IPS-20b (cell line): Measurements from ENCODE around the gene PSD4.

ENCODE experiments used
- H3K27ac ChIP-seq: one replicate; pipeline ENCODE4 v1.5.1; 2013; ENCODE audit warnings: low read length
- H3K27me3 ChIP-seq: 2 replicates; pipeline ENCODE4 v1.6.1; 2013; ENCODE audit warnings: mild to moderate bottlenecking, low read length, inconsistent platforms; ENCODE audit not compliant: insufficient read depth
- H3K36me3 ChIP-seq: 2 replicates; pipeline ENCODE4 v1.6.1; 2013; ENCODE audit warnings: low read depth, mild to moderate bottlenecking, inconsistent platforms, low read length, moderate library complexity; ENCODE audit not compliant: insufficient read depth
- H3K4me1 ChIP-seq: 2 replicates; pipeline ENCODE4 v1.6.1; 2013; ENCODE audit warnings: mild to moderate bottlenecking, control low read depth, inconsistent platforms, low read length, moderate library complexity; ENCODE audit not compliant: insufficient read depth
- H3K4me3 ChIP-seq: 2 replicates; pipeline ENCODE4 v1.5.1; 2013; ENCODE audit warnings: mild to moderate bottlenecking, low read length, inconsistent platforms
- H3K9ac ChIP-seq: 2 replicates; pipeline ENCODE4 v1.6.1; 2013; ENCODE audit warnings: low read depth, mild to moderate bottlenecking, inconsistent platforms, low read length, moderate library complexity
- H3K9me3 ChIP-seq: 2 replicates; pipeline ENCODE4 v1.6.1; 2013; ENCODE audit warnings: mild to moderate bottlenecking, low read depth, low read length, inconsistent platforms; ENCODE audit not compliant: insufficient read depth

The PSD4 gene

DNA sequence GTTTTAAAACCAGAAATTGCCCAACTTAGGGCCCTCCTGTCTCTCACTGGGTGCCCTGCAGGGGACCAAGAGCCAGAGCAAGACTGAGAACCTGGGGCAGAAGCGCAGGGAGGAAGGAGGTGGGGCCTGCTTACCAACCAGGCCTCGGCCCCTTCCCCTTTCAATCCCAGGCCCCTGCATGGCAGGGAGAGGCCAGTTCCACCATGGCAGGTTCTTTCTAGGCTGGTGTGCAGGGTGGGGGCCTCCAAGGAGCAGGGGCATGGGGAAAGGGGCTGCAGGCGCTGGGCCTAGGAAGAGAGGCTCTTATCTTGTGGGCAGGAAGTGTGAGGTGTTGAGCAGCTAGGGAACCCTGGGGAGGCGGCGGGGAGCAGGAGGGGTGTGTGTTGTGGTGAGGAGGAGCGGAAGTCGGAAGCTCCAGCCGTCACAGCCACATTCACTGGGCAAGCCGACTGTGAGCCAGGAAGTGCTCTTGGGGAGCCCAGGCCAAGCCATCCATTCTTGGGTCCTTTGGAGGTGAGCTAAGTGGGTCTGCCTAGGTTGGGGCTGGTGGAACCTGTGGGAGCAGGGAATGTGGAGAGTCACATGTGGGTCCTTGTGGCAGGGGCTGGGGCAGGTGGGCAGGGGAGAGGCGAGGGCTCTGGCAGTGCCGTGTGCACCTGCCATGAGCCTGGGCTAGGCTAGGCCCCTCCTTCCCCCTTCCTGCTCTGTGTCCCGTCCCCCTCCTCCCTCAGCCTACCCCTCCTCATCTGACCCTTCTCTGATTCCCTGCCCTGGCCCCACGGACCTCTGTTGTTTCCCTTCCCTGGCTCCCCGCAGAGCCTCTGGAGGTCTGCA is at the start of gene PSD4:
PSD4 (plus strand) TSS at position 430 of the 834 bp plus-strand sequence. CDS start 8,486 bp downstream, outside the sequence.
- no peak within 1 kb of the TSS for H3K4me3 ChIP-seq
- no peaks in the 10 kb centered on the region for H3K27me3 ChIP-seq
- no peaks in the 10 kb centered on the region for H3K9me3 ChIP-seq
- no peaks in the 10 kb centered on the region for H3K36me3 ChIP-seq
- no peak within 1 kb of the TSS for H3K27ac ChIP-seq
- H3K4me1 ChIP-seq: no peaks in the 10 kb centered on the region
- no peak within 1 kb of the TSS for H3K9ac ChIP-seq

DNA sequence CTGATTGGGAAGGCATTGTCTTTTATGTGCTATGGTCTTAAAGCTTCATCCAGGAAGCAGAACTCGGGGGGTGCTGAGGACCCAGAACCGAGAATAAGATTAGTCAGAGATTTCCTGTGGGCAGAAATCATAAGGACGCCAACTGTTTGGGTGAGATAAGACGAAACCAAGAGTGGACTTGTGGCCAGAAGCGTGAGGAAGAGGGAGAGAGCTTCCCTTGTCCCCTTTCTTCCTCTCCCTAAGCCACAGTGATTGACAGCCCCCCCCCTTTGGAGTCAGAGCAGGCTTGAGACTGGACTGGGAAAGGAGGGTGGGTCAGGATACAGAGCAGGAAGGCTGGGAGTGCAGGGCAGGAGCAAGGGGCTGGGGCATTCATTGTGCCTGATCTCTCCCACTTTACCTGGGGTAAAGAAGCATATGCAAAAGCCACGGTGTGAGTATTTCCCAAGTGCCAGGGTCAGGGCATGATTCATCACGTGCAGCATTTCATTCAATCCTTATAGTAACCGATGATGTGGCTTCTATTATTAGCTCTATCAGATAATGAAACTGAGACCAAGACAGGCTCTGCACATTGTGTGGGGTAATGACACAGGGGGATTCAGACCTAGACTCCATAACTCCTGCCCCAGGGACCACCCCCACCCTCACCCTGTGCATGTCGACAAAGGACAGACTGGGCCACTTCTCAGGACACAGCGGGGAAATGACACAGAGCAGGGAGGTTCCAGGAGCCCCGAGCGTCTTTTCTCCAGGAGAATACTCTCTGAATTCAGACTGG is 49.4 kb upstream of the PSD4 start:
- Histone ChIP-seq H3K9me3 (no peaks in the 10 kb centered on the region), H3K4me1 (no peaks in the 10 kb centered on the region), H3K4me3 (no peak overlapping the region), H3K27ac (no peak overlapping the region), H3K36me3 (no peaks in the 10 kb centered on the region), H3K9ac (no peak overlapping the region), H3K27me3 (peaks cover 16% of the 10 kb centered on the region; the same call in 1 of the 2 replicates)

DNA sequence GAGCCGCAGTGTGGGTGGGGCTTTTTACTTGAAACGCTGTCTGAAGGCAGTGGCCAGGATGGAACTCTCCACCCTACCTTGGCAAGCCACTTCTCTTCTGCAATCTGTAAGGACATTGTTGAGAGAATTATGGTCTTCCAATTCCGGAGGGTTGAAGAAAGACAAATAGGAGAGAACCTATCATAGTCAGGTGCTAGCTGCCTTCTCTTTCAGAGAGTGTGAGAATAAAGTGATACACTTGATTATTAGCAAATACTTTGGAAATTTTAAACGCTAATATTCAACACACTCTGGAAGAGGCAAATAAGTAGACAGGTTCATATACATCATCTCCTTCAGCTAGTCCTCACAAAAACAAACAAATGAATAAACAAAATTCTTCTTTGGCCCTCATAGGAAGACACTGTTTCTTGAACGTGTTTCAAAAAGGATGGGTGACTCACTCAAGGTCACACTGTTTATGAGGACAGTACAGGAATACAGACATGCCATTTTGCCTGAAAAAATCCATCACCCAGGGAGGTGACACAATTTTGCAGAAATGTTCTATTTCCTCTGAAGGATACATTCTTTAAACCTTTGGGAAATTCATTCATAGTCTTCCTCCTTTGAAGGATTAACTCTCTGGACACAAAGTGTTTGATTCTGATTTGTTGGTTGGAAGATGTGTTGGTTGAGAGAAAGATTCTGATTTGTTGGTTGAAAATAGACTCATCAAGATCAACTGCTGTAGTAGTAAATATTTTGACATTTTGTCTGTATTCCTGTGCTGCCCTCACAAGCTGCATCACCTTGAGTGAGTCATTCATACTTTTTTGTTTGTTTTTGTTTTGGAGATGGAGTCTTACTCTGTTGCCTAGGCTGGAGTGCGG is 48.6 kb upstream of the PSD4 start:
- no peak overlapping the region for H3K4me3 ChIP-seq
- H3K9me3 ChIP-seq: no peaks in the 10 kb centered on the region
- H3K9ac ChIP-seq: no peak overlapping the region
- H3K36me3 ChIP-seq: no peaks in the 10 kb centered on the region
- H3K4me1 ChIP-seq: no peaks in the 10 kb centered on the region
- H3K27me3 ChIP-seq: peaks cover 11% of the 10 kb centered on the region; the same call in 1 of the 2 replicates
- no peak overlapping the region for H3K27ac ChIP-seq

DNA sequence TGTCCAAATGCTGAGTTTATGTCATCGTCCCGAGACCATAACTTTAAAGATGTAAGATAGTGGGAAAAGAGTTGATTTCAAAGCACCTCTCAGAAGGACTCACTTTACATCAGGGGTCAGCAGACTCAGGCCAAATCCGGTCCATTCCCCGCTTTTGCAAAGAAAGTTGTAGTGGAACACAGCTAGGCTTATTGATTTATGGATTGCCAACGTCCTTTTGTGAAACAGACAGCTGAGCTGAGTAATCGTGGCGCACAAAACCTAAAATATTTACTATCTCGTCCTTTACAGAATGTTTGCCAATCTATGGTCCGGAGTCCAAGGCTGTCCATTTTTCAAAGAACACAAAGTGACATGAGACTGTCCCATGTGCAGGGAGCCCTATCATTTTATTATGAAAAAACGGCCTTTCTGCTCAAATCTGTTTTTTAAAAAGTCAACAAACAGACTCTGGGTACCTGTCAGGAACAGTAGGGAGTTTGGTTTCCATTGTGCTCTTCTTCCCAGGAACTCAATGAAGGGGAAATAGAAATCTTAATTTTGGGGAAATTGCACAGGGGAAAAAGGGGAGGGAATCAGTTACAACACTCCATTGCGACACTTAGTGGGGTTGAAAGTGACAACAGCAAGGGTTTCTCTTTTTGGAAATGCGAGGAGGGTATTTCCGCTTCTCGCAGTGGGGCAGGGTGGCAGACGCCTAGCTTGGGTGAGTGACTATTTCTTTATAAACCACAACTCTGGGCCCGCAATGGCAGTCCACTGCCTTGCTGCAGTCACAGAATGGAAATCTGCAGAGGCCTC is 46.7 kb upstream of the PSD4 start, which contains the start of gene IL1RN:
IL1RN (plus strand) TSS at position 754 of the 801 bp plus-strand sequence; CDS start at position 781, 27 bp downstream.
- Histone ChIP-seq H3K4me3 (no peak within 1 kb of the TSS), H3K4me1 (no peaks in the 10 kb centered on the region), H3K36me3 (no peaks in the 10 kb centered on the region), H3K27me3 (no peaks in the 10 kb centered on the region), H3K9me3 (no peaks in the 10 kb centered on the region), H3K9ac (no peak within 1 kb of the TSS), H3K27ac (no peak within 1 kb of the TSS)

DNA sequence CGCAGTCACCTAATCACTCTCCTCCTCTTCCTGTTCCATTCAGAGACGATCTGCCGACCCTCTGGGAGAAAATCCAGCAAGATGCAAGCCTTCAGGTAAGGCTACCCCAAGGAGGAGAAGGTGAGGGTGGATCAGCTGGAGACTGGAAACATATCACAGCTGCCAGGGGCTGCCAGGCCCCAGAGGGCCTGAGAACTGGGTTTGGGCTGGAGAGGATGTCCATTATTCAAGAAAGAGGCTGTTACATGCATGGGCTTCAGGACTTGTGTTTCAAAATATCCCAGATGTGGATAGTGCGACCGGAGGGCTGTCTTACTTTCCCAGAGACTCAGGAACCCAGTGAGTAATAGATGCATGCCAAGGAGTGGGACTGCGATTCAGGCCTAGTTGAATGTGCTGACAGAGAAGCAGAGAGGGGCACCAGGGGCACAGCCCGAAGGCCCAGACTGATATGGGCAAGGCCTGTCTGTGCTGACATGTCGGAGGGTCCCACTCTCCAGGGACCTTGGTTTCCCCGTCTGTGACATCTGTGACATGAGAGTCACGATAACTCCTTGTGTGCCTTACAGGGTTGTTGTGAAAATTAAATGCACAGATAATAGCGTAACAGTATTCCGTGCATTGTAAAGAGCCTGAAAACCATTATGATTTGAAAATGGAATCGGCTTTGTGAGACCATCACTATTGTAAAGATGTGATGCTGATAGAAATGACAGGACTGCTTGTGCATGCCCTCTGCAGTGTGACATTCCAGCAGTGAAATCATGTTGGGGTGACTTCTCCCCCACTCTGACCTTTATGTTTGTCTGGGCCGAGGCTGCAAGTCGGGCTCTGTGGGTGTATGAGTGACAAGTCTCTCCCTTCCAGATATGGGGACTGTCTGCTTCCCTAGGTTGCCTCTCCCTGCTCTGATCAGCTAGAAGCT is 45.9 kb upstream of the PSD4 start:
- no peaks in the 10 kb centered on the region for H3K4me1 ChIP-seq
- no peaks in the 10 kb centered on the region for H3K36me3 ChIP-seq
- H3K4me3 ChIP-seq: no peak overlapping the region
- no peak overlapping the region for H3K27ac ChIP-seq
- H3K27me3 ChIP-seq: no peaks in the 10 kb centered on the region
- no peak overlapping the region for H3K9ac ChIP-seq
- H3K9me3 ChIP-seq: no peaks in the 10 kb centered on the region

DNA sequence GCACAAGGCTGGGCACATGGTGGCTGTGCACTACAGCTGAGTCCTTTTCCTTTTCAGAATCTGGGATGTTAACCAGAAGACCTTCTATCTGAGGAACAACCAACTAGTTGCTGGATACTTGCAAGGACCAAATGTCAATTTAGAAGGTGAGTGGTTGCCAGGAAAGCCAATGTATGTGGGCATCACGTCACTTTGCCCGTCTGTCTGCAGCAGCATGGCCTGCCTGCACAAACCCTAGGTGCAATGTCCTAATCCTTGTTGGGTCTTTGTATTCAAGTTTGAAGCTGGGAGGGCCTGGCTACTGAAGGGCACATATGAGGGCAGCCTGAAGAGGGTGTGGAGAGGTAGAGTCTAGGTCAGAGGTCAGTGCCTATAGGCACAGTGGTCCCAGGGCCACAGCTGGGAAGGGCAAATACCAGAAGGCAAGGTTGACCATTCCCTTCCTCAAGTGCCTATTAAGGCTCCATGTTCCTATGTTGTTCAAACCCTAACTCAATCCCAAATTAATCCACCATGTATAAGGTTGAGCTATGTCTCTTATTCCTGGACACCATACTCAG is 44.2 kb upstream of the PSD4 start:
- Histone ChIP-seq H3K27ac (no peak overlapping the region), H3K4me1 (no peaks in the 10 kb centered on the region), H3K9ac (no peak overlapping the region), H3K4me3 (no peak overlapping the region), H3K27me3 (no peaks in the 10 kb centered on the region), H3K9me3 (no peaks in the 10 kb centered on the region), H3K36me3 (no peaks in the 10 kb centered on the region)

DNA sequence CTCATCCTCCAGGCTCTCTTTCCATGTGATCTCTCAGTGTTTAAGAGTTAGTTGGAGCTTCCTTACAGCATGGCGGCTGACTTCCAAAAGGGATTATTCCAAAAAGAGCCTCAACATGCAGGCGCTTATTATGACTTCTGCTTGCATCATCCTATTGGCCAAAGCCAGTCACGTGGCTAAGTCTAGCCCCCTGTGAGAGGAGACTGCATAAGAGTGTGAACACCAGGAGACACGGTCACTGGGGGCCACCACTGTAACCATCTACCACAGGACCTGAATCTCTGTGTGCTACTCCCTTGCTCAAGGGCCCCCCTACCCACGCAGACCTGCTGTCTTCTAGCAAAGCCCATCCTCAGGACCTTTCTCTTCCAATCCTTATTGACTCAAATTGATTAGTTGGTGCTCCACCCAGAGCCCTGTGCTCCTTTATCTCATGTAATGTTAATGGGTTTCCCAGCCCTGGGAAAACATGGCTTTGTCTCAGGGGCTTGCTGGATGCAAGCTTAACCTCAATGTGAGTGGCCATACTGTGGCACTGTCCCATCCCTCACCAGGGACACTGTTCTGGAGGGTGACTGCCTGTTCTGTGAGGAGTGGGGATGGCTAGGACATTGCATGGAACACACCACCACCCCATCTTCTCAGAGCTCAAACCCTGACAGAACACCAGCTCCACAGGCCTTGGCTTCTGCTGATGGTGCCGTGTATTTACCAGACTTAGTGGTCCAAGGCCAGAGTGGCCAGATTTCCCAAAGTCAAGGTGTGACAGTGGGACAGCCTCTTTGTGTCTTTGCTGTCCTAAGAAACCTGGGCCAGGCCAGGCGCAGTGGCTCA is 42.2 kb upstream of the PSD4 start:
- Histone ChIP-seq H3K27me3 (no peaks in the 10 kb centered on the region), H3K36me3 (no peaks in the 10 kb centered on the region), H3K9me3 (no peaks in the 10 kb centered on the region), H3K4me1 (no peaks in the 10 kb centered on the region), H3K27ac (no peak overlapping the region), H3K4me3 (no peak overlapping the region), H3K9ac (no peak overlapping the region)

DNA sequence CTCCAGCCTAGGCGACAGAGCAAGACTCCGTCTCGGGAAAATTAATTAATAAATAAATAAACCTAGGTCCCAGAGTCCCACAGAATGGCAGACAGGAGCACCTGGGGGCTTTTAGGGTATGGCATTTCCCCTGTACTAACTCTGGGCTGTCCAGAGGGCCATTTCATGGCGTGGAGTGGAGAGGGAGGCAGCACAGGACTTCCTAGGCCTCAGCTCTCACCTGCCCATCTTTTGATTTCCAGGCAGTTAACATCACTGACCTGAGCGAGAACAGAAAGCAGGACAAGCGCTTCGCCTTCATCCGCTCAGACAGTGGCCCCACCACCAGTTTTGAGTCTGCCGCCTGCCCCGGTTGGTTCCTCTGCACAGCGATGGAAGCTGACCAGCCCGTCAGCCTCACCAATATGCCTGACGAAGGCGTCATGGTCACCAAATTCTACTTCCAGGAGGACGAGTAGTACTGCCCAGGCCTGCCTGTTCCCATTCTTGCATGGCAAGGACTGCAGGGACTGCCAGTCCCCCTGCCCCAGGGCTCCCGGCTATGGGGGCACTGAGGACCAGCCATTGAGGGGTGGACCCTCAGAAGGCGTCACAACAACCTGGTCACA is 41.3 kb upstream of the PSD4 start:
- Histone ChIP-seq H3K27me3 (no peaks in the 10 kb centered on the region), H3K9ac (no peak overlapping the region), H3K4me1 (no peaks in the 10 kb centered on the region), H3K27ac (no peak overlapping the region), H3K9me3 (no peaks in the 10 kb centered on the region), H3K36me3 (no peaks in the 10 kb centered on the region), H3K4me3 (no peak overlapping the region)
